SK-N-SH treated with all-trans-retinoic acid at 6 μM for 48 hours (cell line): ENCODE results near the gene WDR87.
A peak's percentile ranks its signal among the peaks of the same experiment; 100 is the strongest.

Experiments used
- ATAC-seq: fragments of 200-7000 bp; cut with Tn5 transposase; 3 replicates; pipeline ENCODE4 v1.9.1; 2020; ENCODE audit warnings: mild to moderate bottlenecking, moderate library complexity
- CREB5 ChIP-seq: fragments of 250-450 bp; sonication (Bioruptor Pico); IDR thresholded peaks from 2 replicates; pipeline ENCODE4 v1.5.1; 2020; ENCODE audit warnings: low read depth, mild to moderate bottlenecking, moderate library complexity
- CSDC2 ChIP-seq: fragments of 250-450 bp; sonication (Bioruptor Pico); IDR thresholded peaks from 2 replicates; pipeline ENCODE4 v1.5.0; 2020; ENCODE audit warnings: mild to moderate bottlenecking, moderate library complexity
- CSRNP3 ChIP-seq: fragments of 250-450 bp; sonication (Bioruptor Pico); IDR thresholded peaks from 2 replicates; pipeline ENCODE4 v1.5.1; 2021; ENCODE audit warnings: mild to moderate bottlenecking, moderate library complexity
- ESRRG ChIP-seq: fragments of 250-450 bp; sonication (Bioruptor Pico); IDR thresholded peaks from 2 replicates; pipeline ENCODE4 v1.6.1; 2021; ENCODE audit warnings: mild to moderate bottlenecking
- GLIS3 ChIP-seq: fragments of 250-450 bp; sonication (Bioruptor Pico); IDR thresholded peaks from 2 replicates; pipeline ENCODE4 v1.5.0; 2020; ENCODE audit warnings: mild to moderate bottlenecking, moderate library complexity
- OSR1 ChIP-seq: fragments of 250-450 bp; sonication (Bioruptor Pico); IDR thresholded peaks from 2 replicates; pipeline ENCODE4 v1.8.0; 2022; ENCODE audit warnings: moderate library complexity, mild to moderate bottlenecking, inconsistent platforms
- SNAI2 ChIP-seq: fragments of 250-450 bp; sonication (Bioruptor Pico); IDR thresholded peaks from 2 replicates; pipeline ENCODE4 v1.5.0; 2020; ENCODE audit warnings: mild to moderate bottlenecking, moderate library complexity
- TCF4 ChIP-seq: fragments of 250-450 bp; sonication (Bioruptor Pico); IDR thresholded peaks from 2 replicates; pipeline ENCODE4 v1.8.0; 2021; ENCODE audit warnings: mild to moderate bottlenecking, moderate library complexity, borderline replicate concordance
- TOX ChIP-seq: fragments of 250-450 bp; sonication (Bioruptor Pico); IDR thresholded peaks from 2 replicates; pipeline ENCODE4 v1.8.0; 2021; ENCODE audit warnings: mild to moderate bottlenecking, moderate library complexity, borderline replicate concordance
- ZFP3 ChIP-seq: fragments of 250-450 bp; sonication (Bioruptor Pico); IDR thresholded peaks from 2 replicates; pipeline ENCODE4 v1.5.0; 2020; ENCODE audit warnings: mild to moderate bottlenecking, moderate library complexity
- ZFP30 ChIP-seq: fragments of 450-650 bp; formaldehyde crosslinking; IDR thresholded peaks from 2 replicates; pipeline ENCODE4 v1.5.0; 2022; ENCODE audit warnings: mild to moderate bottlenecking, moderate library complexity
- ZNF565 ChIP-seq: fragments of 450-650 bp; formaldehyde crosslinking; conservative IDR thresholded peaks from 2 replicates; pipeline ENCODE4 v1.5.0; 2020; ENCODE audit warnings: low read depth, mild to moderate bottlenecking, moderate library complexity
- ZNF70 ChIP-seq: fragments of 450-650 bp; formaldehyde crosslinking; IDR thresholded peaks from 2 replicates; pipeline ENCODE4 v1.5.0; 2020; ENCODE audit warnings: mild to moderate bottlenecking, moderate library complexity
- ZNF8 ChIP-seq: fragments of 450-650 bp; formaldehyde crosslinking; IDR thresholded peaks from 2 replicates; pipeline ENCODE4 v1.5.0; 2020; ENCODE audit warnings: mild to moderate bottlenecking, moderate library complexity
- TF ChIP-seq, protein P1 (sequence below): fragments of 250-450 bp; sonication (Bioruptor Pico); IDR thresholded peaks from 2 replicates; pipeline ENCODE4 v1.8.0; 2020; ENCODE audit warnings: mild to moderate bottlenecking, moderate library complexity, borderline replicate concordance
- TF ChIP-seq, protein P2 (sequence below): fragments of 250-450 bp; sonication (Bioruptor Pico); IDR thresholded peaks from 2 replicates; pipeline ENCODE4 v1.8.0; 2021; ENCODE audit warnings: low read depth, mild to moderate bottlenecking, moderate library complexity, borderline replicate concordance

Gene WDR87

GRCh38 chr19:37906869-37907734 lies 708 bp upstream of the WDR87 start, which contains the start of gene SIPA1L3 (continued):
- TF ChIP-seq CREB5 (CRISPR knock-in tag) (no peak), ZFP3 (CRISPR knock-in tag) (no peak), ZNF565 (CRISPR knock-in tag) (no peak)
- TF ChIP-seq, all 23 proteins: peak for 0

- no peak for ATAC-seq
- TF ChIP-seq TOX (CRISPR knock-in tag) (no peak), ZFP3 (CRISPR knock-in tag) (no peak), TCF4 (CRISPR knock-in tag) (no peak)
- TF ChIP-seq, protein P1, sequence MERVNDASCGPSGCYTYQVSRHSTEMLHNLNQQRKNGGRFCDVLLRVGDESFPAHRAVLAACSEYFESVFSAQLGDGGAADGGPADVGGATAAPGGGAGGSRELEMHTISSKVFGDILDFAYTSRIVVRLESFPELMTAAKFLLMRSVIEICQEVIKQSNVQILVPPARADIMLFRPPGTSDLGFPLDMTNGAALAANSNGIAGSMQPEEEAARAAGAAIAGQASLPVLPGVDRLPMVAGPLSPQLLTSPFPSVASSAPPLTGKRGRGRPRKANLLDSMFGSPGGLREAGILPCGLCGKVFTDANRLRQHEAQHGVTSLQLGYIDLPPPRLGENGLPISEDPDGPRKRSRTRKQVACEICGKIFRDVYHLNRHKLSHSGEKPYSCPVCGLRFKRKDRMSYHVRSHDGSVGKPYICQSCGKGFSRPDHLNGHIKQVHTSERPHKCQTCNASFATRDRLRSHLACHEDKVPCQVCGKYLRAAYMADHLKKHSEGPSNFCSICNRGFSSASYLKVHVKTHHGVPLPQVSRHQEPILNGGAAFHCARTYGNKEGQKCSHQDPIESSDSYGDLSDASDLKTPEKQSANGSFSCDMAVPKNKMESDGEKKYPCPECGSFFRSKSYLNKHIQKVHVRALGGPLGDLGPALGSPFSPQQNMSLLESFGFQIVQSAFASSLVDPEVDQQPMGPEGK (CRISPR knock-in tag) = no peak
Measured at GRCh38 chr19:37903096-37903495, 3.3 kb downstream of the WDR87 start.

DNA sequence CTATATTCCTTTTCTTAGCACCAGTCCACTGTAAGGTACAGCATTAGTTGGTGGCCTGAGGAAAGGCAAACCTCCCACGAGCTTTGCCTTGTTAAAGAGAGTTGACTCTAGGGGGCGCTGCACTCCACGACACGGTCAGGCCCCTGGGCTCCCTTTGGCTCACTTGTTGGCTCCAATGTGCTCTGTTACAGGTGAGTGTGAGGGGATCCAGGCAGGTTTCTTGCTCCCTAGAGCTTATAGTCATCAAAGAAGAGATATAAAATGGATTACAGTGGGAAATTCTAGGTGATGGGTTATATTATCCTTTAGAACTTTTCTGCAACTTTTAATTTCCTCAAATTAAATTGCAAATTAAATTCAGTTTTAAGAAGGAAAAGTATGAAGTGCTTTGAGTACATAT lies 3.7 kb downstream of the WDR87 start:
- TF ChIP-seq ZNF70 (CRISPR knock-in tag) (no peak), GLIS3 (CRISPR knock-in tag) (no peak), CREB5 (CRISPR knock-in tag) (no peak), ESRRG (CRISPR knock-in tag) (no peak), ZNF565 (CRISPR knock-in tag) (no peak)
- TF ChIP-seq, all 23 proteins: peak for 0
- ATAC-seq = peak; percentile 42

DNA sequence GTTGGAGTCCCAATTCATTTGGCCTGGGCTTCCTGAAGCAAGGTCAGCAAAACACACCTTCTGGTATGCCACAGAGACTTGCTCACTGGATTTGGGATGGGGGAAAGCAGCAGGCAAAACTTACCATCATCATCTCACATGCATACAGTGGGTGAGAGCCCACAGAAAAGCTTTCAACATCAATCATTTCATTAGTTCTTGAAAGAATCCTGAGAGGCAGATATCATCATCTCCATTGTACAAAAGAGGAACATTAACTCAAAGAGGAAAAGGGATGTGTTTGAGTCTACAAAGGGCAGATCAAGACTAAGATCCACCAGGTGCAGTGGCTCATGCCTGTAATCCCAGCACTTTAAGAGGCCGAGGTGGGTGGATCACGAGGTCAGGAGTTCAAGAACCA lies 6.4 kb downstream of the WDR87 start:
- no peak for ATAC-seq
- TF ChIP-seq SNAI2 (CRISPR knock-in tag) = no peak
- no peak for TF ChIP-seq OSR1
- TF ChIP-seq CREB5 (CRISPR knock-in tag) = no peak
- no peak for TF ChIP-seq CSDC2 (CRISPR knock-in tag)
- TF ChIP-seq, protein P2, sequence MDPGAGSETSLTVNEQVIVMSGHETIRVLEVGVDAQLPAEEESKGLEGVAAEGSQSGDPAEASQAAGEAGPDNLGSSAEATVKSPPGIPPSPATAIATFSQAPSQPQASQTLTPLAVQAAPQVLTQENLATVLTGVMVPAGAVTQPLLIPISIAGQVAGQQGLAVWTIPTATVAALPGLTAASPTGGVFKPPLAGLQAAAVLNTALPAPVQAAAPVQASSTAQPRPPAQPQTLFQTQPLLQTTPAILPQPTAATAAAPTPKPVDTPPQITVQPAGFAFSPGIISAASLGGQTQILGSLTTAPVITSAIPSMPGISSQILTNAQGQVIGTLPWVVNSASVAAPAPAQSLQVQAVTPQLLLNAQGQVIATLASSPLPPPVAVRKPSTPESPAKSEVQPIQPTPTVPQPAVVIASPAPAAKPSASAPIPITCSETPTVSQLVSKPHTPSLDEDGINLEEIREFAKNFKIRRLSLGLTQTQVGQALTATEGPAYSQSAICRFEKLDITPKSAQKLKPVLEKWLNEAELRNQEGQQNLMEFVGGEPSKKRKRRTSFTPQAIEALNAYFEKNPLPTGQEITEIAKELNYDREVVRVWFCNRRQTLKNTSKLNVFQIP = no peak
- no peak for TF ChIP-seq ZFP30 (CRISPR knock-in tag)
- TF ChIP-seq ZNF8 (CRISPR knock-in tag) = no peak
- no peak for TF ChIP-seq TCF4 (CRISPR knock-in tag)
- TF ChIP-seq ESRRG (CRISPR knock-in tag) = no peak
- TF ChIP-seq CSRNP3 = no peak
